Common myeloid progenitor, CD34-positive (primary cell): ENCODE results near the gene EXOC6B.

ENCODE experiments used
- CTCF ChIA-PET: fragments of 350-600 bp; sonication (Branson Sonifier 250); formaldehyde crosslinking; loops from one replicate; lab custom pipeline; 2021; ENCODE audit warnings: antibody characterized with exemption; lab: Charles Lee
- POLR2A ChIA-PET: fragments of 350-600 bp; sonication (Branson Sonifier 250); formaldehyde crosslinking; loops from one replicate; lab custom pipeline; 2021; ENCODE audit warnings: antibody characterized with exemption; lab: Charles Lee
- DNase-seq, 3 donors: peaks; one replicate each; pipeline versions ENCODE4 v3.0.0 to v3.0.0-alpha.2; 2013
- H3K27ac ChIP-seq, 2 experiments: 1 replicate in 1 of 2; 2 replicates in 1 of 2; pipeline ENCODE4 v1.7.0; 2013; ENCODE audit warnings: inconsistent platforms in 2 of 2, low read length in 2 of 2, mild to moderate bottlenecking in 2 of 2, low read depth in 1 of 2, moderate library complexity in 1 of 2; ENCODE audit not compliant: severe bottlenecking in 2 of 2, insufficient read depth in 1 of 2, poor library complexity in 1 of 2
- H3K27me3 ChIP-seq, 5 experiments: replicated peaks in 2 of 5; 1 replicate in 3 of 5; 2 replicates in 2 of 5; pipeline versions ENCODE4 v1.6.1 to v1.7.0; 2013; ENCODE audit warnings: low read length in 4 of 5, mild to moderate bottlenecking in 2 of 5, moderate library complexity in 2 of 5, inconsistent platforms in 1 of 5; ENCODE audit not compliant: insufficient read depth in 5 of 5, control insufficient read depth in 4 of 5
- H3K36me3 ChIP-seq, 4 experiments: 1 replicate in 2 of 4; 2 replicates in 2 of 4; pipeline versions ENCODE4 v1.6.1 to v1.7.0; 2013; ENCODE audit warnings: low read length in 3 of 4, control low read depth in 1 of 4, mild to moderate bottlenecking in 1 of 4; ENCODE audit not compliant: control insufficient read depth in 4 of 4, insufficient read depth in 4 of 4
- H3K4me1 ChIP-seq, 4 experiments: 1 replicate in 3 of 4; 2 replicates in 1 of 4; pipeline versions ENCODE4 v1.6.1 to v1.7.1; 2013; ENCODE audit warnings: low read length in 3 of 4, mild to moderate bottlenecking in 3 of 4, control low read depth in 1 of 4, inconsistent platforms in 1 of 4, moderate library complexity in 1 of 4; ENCODE audit not compliant: control insufficient read depth in 4 of 4, insufficient read depth in 4 of 4; ENCODE audit errors: control extremely low read depth in 1 of 4
- H3K4me3 ChIP-seq, 7 experiments: 1 replicate in 4 of 7; 2 replicates in 3 of 7; pipeline versions ENCODE4 v1.5.1 to v1.7.0; 2013; ENCODE audit warnings: mild to moderate bottlenecking in 7 of 7, low read length in 6 of 7, moderate library complexity in 6 of 7, inconsistent platforms in 2 of 7, low read depth in 2 of 7, control low read depth in 1 of 7; ENCODE audit not compliant: insufficient read depth in 4 of 7, control insufficient read depth in 1 of 7; ENCODE audit errors: extremely low read depth in 1 of 7
- H3K9me3 ChIP-seq, 5 experiments: 1 replicate in 4 of 5; 2 replicates in 1 of 5; pipeline versions ENCODE4 v1.6.1 to v1.7.1; 2013; ENCODE audit warnings: low read length in 4 of 5, mild to moderate bottlenecking in 2 of 5, inconsistent platforms in 1 of 5, low read depth in 1 of 5, moderate library complexity in 1 of 5; ENCODE audit not compliant: control insufficient read depth in 4 of 5, insufficient read depth in 2 of 5; ENCODE audit errors: control extremely low read depth in 1 of 5
- WGBS: methylation state at CpG from one replicate; pipeline ENCODE4 v1.1.5; 2013; ENCODE audit not compliant: insufficient coverage; 5-methylcytosine and 5-hydroxymethylcytosine counted together

The EXOC6B gene

DNA sequence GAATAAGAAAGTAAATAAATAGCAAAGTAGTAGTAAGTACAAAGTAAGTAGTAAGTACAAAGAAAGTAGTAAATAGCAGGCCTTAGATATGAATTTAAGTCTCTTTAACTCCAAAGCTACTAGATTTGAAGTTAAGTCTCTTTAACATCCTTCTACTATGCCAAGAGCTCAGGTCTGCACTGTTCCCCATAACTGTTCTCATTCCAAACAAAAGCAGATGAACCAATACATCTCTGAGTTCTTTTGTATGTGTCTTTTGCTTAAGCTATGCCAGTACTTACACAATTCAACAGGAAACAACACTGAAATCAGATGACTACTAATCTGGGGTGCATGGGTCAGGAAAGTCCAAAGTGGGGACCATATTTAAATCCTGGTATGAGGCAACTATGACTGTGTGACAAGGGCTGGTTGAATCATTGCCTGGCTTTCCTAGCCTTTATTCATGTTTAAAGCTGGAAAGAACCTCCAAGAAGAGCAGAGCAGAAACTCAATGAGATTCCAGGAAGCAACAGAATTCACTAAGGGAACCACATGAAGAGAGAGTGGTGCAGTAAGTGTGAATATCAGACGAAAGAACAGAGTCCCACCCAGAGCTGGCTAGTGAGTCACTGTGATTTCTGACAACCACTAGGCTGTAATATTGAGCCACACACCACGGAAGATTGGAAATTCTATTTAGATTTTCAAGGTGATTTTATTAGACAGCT lies 627.1 kb downstream of the EXOC6B start:
- Histone ChIP-seq H3K27ac (no peak overlapping the region), H3K27me3 (no peaks in the 10 kb centered on the region), H3K36me3 (no peaks in the 10 kb centered on the region), H3K4me1 (no peaks in the 10 kb centered on the region), H3K4me3 (no peak overlapping the region), H3K9me3 (no peaks in the 10 kb centered on the region)
- no peak for DNase-seq
- WGBS = 100% methylated on average over 1 of the region's 2 CpGs
- ChIA-PET POLR2A (no interaction called here), CTCF (no interaction called here)

DNA sequence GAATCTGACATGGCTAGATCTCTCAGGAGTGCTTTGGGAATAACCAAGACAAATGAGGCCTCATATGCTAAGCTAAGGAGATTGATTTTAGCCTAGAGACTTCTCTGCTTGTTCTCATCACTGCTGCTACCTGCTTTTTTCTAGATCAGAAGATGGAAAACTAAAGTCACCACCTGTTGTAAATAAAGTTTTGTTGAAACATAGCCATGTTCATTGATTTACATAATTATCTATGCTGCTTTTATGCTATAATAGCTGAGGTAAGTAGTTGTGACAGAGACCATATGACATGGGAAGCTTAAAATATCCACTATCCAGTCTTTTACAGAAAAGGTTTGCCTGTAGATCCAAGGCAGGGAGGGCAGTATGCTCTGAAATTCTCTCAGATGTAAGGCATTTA lies 632.1 kb downstream of the EXOC6B start:
- Histone ChIP-seq H3K27me3 (no peaks in the 10 kb centered on the region), H3K4me1 (no peaks in the 10 kb centered on the region), H3K27ac (no peak overlapping the region), H3K36me3 (no peaks in the 10 kb centered on the region), H3K4me3 (no peak overlapping the region), H3K9me3 (no peaks in the 10 kb centered on the region)
- CTCF ChIA-PET = no interaction called here
- DNase-seq = no peak
- POLR2A ChIA-PET = no interaction called here

DNA sequence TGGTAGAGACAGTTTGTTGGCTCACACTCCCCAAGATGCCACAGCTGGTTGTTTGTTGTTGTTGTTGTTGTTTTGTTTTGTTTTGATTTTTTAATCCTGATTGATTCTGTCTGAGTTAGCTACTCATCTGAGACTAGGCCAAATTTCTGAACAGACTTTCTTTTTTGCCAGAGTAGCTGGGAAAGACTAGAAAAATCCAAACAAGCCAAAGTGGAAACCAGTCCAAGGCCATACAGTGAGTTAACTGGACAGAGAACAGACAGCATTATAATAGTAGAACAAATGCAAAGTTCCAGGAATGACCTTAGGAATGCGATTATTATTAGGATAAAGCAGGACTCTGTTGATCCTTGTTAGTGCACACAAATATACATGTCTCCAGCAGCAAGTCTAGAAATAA lies 634.4 kb downstream of the EXOC6B start:
- Histone ChIP-seq H3K9me3 (peaks cover 0 to 9% (median 5%) of the 10 kb centered on the region in 5 experiments), H3K36me3 (no peaks in the 10 kb centered on the region), H3K27ac (no peak overlapping the region), H3K4me3 (no peak overlapping the region), H3K4me1 (no peaks in the 10 kb centered on the region), H3K27me3 (no peaks in the 10 kb centered on the region)
- no peak for DNase-seq
- CTCF ChIA-PET = interaction anchor here (0.9 kb wide), 1 partner anchor 9 kb away, joined by 3 read pairs; no protein-coding TSS in a partner anchor
- WGBS = no CpG with 5 or more reads among the region's 1 CpG
- POLR2A ChIA-PET = no interaction called here

DNA sequence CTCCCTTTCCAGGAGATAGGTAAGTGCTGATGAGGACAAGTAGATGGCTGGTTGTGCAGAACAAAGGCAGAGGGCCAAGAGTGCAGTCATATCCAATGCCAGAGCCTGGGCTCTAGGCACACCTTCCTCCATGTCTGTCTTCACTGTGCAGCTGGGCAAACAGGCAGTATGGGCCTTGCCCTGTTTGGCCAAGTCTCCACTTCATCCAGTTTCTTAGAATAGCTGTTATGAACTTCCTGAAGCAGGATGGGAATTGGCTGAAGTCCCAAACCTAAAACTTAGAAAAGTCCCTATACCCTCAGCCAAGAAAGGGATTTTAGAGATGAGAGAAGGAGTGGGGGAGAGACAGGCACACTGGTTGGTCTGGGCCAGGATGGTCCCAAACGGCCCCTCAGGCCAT lies 640.6 kb downstream of the EXOC6B start:
- peaks cover 0 to 9% (median 5%) of the 10 kb centered on the region in 5 experiments for H3K9me3 ChIP-seq
- POLR2A ChIA-PET = no interaction called here
- H3K4me1 ChIP-seq = no peaks in the 10 kb centered on the region
- no peak overlapping the region for H3K4me3 ChIP-seq
- no peak overlapping the region for H3K27ac ChIP-seq
- WGBS = 100% methylated on average over 1 of the region's 1 CpG
- H3K27me3 ChIP-seq = no peaks in the 10 kb centered on the region
- no peak for DNase-seq
- CTCF ChIA-PET = no interaction called here
- H3K36me3 ChIP-seq = no peaks in the 10 kb centered on the region

DNA sequence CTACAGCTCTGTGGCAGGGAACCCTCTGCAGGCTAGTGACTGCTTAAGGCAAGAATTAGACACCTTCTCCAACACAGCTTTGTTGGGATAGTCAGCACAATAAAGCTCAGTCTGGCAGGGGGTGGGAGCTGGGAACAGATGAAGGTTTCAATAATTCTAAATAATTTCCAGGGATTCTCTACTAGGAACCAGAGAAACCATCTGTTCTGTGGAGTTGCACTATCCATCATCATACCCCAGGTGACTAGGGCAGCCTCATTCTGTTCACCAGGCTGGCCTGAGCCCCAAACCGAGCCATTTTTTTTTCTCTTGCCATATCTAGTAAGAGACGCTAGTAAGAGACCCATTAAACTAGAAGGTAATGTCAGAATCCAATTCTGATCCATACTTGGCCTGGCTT lies 642.4 kb downstream of the EXOC6B start:
- POLR2A ChIA-PET = no interaction called here
- H3K27ac ChIP-seq = no peak overlapping the region
- CTCF ChIA-PET = no interaction called here
- no peaks in the 10 kb centered on the region for H3K36me3 ChIP-seq
- DNase-seq = no peak
- WGBS = 100% methylated on average over 2 of the region's 2 CpGs
- H3K9me3 ChIP-seq = peaks cover 0 to 9% (median 5%) of the 10 kb centered on the region in 5 experiments
- no peaks in the 10 kb centered on the region for H3K4me1 ChIP-seq
- no peak overlapping the region for H3K4me3 ChIP-seq
- H3K27me3 ChIP-seq = no peaks in the 10 kb centered on the region

DNA sequence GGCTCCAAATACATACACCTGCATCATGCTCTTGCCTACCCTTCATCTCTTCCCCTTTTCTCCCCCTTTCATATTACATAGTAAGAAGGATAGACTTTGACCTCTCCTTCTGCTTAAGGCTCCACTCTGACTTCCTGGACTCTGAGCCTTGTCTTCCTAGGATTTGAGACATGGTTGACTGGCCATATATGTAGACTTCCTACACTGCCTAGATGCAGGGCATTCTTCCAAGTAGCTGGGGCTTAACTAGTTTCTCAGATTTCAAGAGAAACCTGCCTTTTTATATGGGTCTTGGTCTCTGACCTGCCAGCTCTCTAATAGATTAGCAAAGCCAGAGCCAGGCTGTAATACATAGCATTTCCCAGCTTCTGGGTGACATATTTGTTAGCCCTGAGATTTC lies 642.8 kb downstream of the EXOC6B start:
- no peak overlapping the region for H3K4me3 ChIP-seq
- CTCF ChIA-PET = no interaction called here
- POLR2A ChIA-PET = no interaction called here
- H3K27ac ChIP-seq = no peak overlapping the region
- H3K27me3 ChIP-seq = no peaks in the 10 kb centered on the region
- H3K4me1 ChIP-seq = no peaks in the 10 kb centered on the region
- H3K36me3 ChIP-seq = peaks cover 0 to 2% (median 0%) of the 10 kb centered on the region in 4 experiments
- H3K9me3 ChIP-seq = peaks cover 0 to 9% (median 4%) of the 10 kb centered on the region in 5 experiments
- DNase-seq = no peak

DNA sequence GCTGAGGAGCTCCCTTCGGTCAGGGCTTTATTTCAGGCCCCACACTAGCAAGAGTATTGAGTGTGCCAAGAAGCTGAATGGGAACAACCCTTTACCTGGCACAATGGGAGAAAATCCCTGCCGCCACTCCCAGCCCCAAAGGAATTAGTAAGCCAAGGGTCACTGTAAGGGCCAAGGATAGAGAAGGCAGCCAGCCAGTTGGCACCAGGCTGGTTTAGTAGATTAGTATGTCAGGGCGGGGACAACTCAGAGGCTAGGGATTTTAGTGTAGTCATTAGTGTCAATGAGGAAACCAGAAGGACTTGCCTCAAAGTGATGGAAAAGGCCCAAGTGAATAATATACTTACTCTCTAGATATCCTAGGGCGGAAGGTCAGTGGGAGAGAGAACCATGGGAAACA lies 643.3 kb downstream of the EXOC6B start:
- H3K27me3 ChIP-seq = no peaks in the 10 kb centered on the region
- peaks cover 0 to 2% (median 0%) of the 10 kb centered on the region in 4 experiments for H3K36me3 ChIP-seq
- H3K9me3 ChIP-seq = peaks cover 0 to 5% (median 1%) of the 10 kb centered on the region in 5 experiments
- H3K4me3 ChIP-seq = no peak overlapping the region
- ChIA-PET CTCF (no interaction called here), POLR2A (no interaction called here)
- WGBS = 95% methylated on average over 3 of the region's 4 CpGs
- H3K4me1 ChIP-seq = no peaks in the 10 kb centered on the region
- no peak overlapping the region for H3K27ac ChIP-seq
- DNase-seq = no peak
